Jurkat, Clone E6-1 (cell line): ENCODE results near the gene PRAC1.

ENCODE experiments used
- DNase-seq: peaks from one replicate; pipeline ENCODE4 v3.0.0-alpha.2; 2011; ENCODE audit warnings: low read depth, low spot score
- H3K4me3 ChIP-seq: 2 replicates; pipeline ENCODE4 v1.5.1; 2011; ENCODE audit warnings: mild to moderate bottlenecking, low read length, control low read depth, moderate library complexity

Gene PRAC1

DNA sequence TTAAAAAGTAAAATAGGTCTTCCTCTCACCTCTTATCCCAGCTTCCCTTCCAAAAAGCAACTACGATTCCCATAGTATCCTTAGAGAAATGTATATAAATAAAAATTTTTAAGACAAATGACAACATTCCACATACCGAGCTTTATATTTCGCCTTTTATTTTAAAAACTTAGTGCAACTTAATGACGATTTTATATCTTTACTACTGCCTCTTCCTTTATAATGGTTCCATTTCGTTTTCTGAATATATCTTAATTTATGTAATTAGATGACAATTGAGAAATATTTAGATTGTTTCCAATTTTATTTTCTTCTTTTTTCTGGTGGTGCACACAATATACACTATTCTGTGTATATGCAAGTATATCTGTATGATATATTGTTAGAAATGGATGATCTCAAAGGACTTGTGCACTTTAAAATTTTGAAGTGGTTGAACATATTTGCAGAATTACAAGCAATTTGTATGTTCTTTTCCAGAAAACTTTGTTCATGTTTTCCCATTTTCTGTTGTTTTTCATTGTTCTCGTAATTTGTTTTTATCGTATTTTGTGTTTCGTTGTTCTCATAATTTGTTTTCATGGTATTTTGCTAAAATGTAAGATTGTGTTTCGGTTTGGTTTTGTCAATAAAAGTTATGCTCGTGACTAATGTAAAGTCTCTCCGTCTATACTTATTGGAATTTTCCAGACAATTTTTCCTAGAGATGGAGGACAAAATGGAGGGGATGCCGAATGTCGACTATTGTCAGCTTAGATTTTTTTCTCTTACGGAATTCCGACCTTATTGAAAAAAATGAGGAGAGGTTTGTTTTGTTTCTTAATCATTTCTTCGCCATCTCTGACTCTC lies 26.6 kb upstream of the PRAC1 start:
- DNase-seq = no peak
- no peak overlapping the region for H3K4me3 ChIP-seq

DNA sequence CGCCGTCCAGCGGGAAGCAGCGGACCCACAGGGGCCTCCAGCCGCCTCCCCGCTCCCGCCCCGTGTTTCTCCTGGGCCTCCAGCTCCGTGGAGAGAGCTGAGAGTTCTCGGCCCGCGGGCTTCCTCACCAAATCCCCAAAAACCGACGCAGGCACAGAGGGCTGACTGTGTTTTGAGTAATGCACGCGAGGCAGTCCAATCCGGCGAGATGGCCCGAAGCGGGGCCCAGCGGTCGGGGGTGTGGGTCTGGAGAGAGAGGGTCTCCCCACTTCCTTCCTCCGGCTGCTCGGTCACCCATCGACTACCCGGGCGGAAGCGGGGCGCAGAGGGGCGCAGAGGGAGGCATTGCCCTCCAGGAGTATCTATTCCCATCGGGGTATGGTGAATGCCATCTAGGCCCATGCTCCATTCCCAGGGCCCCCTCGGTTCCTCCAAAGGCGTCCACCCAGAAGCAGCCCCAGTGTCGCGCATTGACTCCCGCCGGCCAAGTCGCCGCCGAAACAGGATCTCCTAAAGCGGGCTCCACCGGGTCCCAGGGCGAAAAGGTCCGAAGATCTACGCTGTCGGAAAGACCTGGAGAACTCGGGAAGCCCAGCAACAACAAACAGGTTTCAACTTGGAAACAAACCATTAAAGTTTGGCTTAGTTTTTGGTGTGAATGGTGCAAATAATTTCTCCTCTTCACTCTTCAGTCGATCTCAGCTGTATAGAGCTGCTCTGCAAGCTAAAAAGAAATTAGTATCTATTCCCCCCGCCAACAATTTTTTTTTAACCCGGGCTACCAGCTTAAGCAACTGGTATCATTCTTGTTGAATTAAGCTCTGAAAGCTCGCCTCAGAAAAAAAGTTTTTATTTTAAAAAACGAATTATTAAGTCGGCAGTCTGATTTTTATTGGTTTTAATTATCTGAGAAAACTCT lies 25.4 kb upstream of the PRAC1 start:
- no peak for DNase-seq
- no peak overlapping the region for H3K4me3 ChIP-seq

DNA sequence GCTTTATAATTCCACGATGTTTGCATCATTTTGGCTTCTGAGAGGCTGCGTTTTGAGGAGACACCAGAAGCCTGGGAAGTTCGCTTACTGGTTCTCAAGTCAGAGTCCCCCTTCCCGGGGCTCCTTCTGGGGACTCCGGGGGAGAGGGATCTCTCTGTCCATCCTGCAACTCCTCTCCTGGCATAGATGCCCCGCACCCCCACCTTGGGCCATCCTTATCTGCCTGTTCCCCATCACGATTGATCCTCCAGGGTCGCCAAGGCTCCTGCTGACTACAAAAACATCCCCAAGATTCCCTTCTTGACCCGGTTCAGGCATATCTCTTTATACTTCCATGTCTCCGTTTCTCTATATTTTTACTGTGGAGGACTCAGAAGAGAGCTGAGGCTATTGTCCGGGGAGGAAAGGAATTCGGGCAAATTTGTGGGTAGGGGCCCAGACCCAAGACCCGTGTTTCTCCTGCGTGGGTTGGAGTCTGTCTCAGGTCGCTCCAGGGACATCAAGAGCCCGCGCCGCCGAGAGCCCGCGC lies 24.7 kb upstream of the PRAC1 start:
- H3K4me3 ChIP-seq = no peak overlapping the region
- no peak for DNase-seq

DNA sequence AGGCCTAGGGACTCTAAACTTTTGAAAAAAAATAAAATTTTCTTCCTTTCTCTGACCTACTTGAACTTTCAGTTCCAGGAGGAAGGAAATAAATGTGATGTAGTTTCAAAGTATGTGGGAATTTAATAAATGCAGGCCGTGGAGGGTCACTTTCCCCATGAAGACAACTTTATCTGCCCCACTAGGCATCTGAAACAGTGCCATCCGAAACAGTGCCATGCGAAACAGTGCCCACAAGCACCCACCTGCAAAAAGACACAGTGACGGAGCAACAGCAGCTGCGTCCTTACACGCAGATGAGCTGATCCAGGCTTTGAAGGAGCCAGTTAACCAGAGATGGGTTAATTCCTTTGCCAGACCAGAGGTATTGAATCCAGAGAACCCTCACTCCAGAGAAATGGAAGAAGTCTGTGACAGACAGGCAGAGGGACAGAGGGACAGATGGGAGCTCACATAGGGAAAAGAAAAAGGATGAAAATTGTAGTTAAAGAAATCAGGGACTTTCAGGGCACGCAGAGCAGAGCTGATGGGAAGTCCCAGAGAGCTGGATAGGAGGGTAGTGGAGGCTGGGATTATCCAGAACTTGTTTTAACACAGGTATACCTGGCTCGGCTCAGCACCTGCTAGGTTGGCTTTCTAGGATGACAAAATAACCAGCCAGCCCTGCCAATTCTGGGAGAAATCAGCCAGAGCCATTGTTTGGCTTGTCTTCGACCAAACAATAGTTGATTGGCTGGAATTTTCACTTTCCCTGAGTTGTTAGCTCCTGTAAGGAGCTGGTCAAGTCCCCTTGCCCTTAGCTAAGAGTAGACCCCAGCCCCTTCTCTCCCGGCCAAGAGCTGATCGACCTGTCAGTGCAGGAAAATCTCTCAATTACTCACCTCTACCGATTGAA lies 23.3 kb upstream of the PRAC1 start:
- DNase-seq = no peak

DNA sequence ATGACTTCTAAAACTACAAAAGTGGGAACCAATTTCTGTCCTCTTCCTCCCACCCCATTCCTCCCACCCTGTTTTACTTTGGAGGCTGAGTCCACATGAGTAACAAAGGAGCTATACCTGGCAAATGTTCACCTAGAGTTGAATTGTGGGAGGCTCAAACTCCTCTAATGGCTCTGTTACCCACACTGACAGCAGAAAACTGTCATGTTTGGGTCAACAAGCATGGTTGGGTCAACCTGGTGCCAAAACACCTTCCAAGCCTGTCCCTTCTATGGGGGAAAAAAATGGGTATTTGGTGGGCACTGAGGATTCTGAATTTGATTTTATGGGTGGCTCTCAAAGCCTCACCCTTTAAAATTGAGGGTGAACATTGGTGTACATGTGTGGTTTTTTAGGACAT lies 18.2 kb upstream of the PRAC1 start:
- no peak for DNase-seq

More for the DNA sequence above, 23.3 kb upstream of the PRAC1 start:
- H3K4me3 ChIP-seq = no peak overlapping the region

DNA sequence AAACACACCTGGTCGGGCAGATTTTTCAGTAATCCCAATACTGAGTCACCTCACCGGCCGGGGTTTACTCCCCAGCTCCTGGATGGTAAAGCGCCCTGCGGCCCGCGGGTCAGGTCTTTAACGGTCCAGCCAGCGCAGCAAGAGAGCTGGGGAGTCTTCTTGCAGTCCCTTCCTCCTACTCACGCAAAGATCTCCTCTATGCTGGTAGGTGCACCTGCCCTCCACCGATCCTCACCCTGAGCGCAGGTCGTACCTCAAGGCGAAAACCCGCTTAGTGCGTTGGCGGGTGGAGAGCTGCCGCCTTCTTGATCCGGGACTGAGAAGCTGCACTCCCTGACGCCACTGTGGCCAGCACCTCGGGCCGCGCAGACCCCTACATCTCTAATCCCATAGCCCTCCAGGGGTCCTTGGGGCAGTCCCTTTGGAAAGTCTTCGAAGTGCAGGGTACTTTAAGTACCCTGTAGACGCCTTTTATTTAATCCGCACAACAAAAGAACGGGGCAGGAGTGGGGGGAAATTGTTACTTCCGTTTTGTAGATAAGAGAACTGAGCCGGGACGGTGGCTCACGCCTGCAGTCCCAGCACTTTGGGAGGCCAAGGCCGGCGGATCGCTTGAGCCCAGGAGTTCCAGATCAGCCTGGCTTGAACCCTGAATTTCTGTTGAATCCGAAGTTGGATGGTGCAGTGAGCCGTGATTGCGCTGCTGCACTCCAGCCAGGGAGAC lies 16.6 kb upstream of the PRAC1 start:
- H3K4me3 ChIP-seq = peak overlapping the region; percentile 16; the same call in 1 of the 2 replicates
- DNase-seq = no peak

More for the DNA sequence above, 18.2 kb upstream of the PRAC1 start:
- H3K4me3 ChIP-seq = no peak overlapping the region

DNA sequence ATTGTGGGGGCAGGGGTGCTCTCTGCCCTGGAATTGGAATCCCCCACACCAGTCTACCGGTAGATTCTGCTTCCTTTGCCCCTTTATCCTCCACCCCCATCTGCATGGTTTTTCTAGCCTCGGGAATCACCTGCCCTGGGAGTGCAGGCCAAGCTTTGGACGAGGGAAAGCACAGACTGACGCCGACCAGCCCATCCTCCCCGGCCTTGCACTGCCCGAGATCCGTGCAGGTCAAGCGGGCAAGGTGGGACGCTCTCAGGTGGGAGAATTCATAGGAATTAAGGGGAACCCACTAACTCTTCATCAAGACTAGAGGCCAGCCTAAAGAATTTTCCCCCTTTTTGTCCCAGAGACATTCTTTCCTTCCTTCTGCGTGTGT lies 16.1 kb upstream of the PRAC1 start:
- no peak overlapping the region for H3K4me3 ChIP-seq
- no peak for DNase-seq

DNA sequence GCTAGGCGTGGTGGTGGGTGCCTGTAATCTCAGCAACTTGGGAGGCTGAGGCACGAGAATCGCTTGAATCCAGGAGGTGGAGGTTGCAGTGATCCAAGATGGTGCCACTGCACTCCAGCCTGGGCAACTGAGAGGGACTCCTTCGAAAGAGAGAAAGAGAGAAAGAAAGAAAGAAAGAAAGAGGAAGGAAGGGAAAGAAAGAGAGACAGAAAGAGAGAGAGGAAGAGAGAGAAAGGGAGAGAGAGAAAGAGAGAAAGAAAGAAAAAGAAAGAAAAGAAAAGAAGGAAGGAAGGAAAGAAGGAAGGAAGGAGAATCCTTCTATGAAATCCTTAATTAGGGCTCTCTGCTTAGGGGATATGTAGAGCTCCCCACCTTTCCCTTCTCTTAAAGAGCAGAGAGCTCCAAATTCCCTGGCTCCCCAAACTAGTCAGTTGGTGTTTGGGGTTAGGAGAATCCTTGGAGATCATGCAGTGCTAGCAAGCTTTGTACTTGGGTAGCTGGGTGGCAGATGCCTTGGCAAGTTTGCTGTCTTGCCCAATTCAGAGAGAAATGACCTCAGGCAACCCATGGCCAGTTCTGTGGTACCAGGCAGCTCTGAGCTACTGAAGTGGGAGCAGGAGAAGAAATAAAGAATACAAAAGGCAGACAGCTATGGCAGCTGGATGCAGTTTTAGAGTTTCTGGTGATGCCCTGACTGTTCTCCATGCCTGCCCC lies 15.2 kb upstream of the PRAC1 start:
- DNase-seq = no peak
- H3K4me3 ChIP-seq = no peak overlapping the region

DNA sequence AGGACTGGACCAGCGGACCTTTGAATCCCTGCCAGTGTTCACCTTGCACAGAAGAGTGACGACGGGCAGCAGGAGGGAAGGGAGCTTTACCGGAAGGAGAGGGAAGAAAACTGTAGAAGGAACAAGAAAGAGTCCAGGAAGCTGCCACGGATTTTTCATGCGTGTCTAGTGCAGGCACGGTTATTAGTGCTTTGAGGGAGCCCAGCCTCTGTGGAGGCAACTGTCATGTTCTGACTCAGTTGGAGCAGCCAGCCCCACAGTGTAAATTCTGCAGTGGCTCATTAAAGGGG lies 12.7 kb upstream of the PRAC1 start:
- H3K4me3 ChIP-seq = no peak overlapping the region
- DNase-seq = no peak

DNA sequence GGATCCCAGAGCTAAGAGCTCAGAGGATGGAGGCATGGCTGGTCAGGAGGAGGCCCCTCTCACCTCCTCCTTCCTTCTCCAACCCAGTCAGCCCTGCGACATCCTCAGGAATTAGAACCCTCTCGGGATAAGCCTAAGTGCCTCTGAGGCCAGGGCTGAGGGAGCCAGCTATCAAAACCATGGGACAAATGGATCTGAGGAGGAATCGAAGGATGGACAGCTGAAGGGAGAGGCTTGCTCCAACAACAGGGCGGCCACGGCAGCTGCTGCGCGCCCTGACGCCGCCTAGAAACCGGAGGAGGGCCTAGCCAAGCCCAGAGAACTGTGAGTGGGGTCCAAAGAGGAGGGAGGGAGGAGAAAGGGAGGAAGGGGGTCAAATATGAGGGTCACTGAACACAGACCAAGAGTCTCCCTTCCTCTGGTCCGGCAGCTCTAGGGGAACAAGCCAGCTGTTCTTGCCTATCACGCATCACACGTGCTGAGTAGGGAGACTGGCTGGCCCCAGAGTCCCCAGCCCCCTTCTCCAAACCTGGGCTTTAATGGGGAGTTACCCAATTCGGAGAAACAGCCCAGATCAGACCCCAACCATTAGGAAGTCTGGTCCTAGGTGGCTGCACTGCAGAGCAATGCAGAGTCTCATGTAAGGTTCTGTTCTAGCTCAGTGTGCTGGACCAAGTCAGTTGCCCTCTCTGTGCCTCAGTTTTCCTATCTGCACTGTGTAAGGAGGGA lies 12.2 kb upstream of the PRAC1 start:
- no peak for DNase-seq
- H3K4me3 ChIP-seq = no peak overlapping the region

DNA sequence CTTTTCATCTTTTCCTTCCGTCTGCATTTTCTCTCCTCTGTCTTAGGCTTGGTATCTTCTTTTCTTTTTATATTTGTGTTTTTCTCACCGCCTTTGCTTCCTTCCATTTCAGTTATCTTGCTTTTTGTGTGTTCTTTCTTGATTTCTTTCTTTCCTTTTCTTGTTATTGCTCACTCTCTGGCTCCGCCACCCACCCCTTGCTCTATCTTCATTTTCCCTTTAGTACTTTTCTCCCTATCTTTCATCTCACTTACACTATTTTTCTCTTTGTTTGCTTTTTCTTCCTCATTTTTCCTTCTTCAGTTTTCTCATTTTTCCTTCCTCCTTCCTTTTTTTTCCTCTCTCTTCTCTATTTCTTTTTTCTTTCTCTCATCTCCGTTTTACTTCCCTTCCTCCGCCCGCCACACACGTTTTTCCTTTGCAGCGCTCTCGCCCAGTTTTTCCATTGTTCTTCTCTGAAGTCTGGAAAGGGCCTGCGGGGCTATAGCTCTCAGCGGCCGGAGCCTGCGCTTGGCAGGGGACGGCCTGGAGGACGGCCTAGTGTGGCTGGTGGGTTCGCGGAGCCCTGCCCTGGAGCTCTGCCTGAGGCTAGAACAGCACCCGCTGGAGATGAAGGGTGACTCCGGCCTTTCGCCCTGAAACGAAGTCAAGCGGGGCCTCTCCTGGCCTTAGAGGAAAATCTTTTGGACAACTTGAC lies 11.5 kb upstream of the PRAC1 start:
- no peak for DNase-seq
- no peak overlapping the region for H3K4me3 ChIP-seq

DNA sequence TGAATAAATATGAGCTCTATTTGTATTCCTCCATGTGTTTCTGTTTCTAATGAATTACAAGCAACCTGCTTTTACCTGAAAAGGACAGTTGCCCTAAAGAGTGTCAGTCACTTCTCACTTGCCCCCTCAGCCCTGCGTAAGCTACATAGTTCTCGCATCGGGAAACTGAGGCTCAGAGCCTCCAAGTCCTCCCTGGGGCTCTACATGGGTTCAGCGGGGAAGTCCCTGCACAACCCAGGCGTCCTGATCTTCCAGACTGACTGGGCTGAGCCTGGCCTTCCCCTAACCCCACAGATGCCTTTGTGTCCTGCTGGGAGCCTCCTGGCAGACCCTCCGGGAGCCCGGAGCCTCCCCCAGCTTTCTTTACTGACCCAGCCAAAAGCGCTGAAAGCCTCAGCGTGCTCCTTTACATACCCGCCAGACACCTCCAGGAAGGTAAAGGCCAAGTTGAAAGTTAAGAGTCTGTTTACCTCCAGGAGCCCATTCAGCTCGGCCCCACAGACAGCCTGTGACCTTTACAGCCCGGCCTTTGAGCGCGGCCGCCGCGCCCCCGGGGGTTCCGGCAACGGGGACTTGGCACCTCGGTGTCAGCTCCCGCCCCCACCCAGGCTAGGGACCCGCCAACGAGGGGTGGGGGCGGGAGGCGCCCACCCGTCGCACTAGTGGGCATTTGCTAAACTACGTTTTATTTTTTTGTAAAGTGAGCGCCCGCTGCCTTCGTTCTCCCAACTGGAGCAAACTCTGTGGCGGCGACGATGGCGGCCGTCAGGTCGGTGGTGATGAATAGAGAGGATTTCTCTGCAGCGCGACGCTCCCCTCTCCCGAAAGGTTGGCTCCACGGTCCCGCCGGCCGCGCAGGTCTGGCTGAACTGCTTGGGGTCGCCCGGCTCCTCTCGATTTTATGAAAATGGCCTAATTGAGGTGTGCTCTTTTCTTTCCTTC lies 10.6 kb upstream of the PRAC1 start:
- H3K4me3 ChIP-seq = no peak overlapping the region

DNA sequence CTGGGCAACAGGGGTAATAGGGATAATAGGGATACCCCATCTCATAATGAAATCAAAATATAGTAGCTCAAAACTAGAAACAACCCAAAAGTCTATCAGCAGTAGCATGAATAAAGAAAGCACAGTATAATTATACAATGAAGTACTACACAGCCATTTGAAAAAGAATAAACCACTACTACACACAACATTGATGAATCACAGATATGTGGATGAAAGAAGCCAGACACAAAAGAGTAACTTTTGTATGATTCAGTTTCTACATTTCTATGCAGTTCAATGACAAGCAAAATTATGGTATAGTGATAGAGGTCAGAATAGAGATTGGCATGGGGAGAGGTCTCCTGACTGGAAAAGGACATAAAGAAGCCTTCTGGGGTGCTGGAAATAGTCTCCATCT lies 9.0 kb upstream of the PRAC1 start:
- H3K4me3 ChIP-seq = no peak overlapping the region
- DNase-seq = no peak

More for the DNA sequence above, 10.6 kb upstream of the PRAC1 start:
- DNase-seq = no peak

DNA sequence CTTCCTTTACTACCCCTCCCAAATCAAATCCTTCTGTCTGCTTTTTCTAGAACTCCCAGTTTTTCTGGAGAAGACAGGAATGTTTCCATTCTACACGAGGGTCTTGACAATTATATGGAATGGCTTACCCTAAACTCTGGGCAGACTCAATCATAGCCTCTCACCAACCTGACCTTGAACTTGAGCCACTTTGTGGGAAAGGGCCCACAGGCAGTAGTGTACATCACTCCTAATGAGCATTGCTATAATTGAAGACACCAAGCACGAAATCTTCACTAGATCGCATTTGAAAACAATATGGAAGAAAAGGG lies 7.9 kb upstream of the PRAC1 start:
- no peak overlapping the region for H3K4me3 ChIP-seq
- DNase-seq = no peak

DNA sequence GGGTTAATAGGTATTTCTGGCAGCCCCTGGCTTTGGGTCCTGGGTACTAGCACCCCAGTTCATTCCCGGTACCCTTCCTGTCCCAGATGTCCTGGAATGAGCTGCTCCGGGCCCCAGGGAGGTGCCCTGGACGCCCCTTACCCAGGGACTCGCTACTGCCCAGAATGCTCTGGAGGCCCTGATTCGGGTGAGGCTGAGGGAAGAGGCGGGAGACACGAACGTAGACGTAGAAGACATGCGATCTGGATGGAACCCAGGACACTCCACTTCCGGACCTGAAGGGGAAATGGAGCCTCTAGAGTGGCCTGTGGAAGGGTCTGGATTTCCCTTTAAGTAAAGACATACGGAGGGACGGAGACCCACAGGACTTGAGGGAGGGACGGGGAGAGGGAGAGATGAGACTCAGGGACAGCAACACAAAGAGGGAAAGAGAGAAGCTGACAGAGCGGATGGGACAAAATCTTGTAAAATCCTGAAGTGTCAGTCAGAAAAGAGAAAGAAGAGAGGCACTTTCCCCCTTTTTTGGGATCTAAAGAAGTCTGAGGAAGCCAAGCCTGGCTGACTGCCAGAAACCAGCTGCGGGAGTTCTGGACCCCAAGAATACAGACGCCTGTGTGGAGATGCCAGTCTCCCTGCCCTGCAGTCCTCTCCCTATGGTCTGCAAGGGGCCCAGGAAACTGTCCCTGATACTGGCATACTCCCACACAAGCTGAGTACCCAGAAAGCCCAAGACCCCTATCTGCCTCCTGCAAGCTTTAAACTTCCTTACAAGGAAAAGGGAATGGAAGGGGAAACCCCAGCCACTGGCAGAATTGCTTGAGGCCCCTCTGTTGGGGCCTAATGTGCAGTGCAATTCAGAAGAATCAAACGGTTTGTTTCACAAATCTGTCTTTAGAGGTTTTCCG lies 7.3 kb upstream of the PRAC1 start:
- H3K4me3 ChIP-seq = peak overlapping the region; percentile 56; the same call in 1 of the 2 replicates
- no peak for DNase-seq
